AG09319 (cell line): Measurements from ENCODE around the gene SATB2.

ENCODE experiments used
- DNase-seq: peaks from one replicate; pipeline ENCODE4 v3.0.0-alpha.2; 2010; ENCODE audit warnings: low read depth; ENCODE audit errors: extremely low read depth
- TF ChIP-seq, protein P1 (sequence below): IDR thresholded peaks from 2 replicates; pipeline ENCODE4 v1.5.1; 2011; ENCODE audit warnings: low read depth, mild to moderate bottlenecking, inconsistent platforms, low read length, moderate library complexity

Gene SATB2

DNA sequence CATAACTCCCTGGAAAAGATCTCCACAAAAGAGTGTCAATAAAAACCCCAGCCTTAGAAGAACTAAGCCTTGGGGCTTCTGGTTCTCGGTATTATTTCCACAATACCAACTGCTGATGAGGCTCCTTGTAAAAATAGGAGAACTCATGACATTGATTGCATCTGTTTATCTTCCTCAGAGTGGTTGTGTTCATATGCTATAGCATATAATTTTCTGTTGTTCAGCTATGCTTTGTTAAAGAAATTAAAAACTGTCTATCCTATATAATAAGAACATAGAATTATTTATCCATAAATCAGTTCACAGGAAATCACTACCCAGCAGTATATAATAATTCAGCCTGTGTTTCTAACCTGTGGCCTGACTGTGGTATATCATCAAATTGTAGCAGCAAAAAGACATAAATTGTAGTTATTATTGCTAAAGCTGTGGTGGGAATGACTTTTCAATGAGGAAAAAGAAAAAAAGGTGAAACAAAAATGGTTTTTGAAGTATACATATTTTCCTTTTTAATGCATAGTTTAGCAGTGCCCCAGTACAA is 68.9 kb downstream of the SATB2 start:
- DNase-seq = no peak
- TF ChIP-seq, protein P1, sequence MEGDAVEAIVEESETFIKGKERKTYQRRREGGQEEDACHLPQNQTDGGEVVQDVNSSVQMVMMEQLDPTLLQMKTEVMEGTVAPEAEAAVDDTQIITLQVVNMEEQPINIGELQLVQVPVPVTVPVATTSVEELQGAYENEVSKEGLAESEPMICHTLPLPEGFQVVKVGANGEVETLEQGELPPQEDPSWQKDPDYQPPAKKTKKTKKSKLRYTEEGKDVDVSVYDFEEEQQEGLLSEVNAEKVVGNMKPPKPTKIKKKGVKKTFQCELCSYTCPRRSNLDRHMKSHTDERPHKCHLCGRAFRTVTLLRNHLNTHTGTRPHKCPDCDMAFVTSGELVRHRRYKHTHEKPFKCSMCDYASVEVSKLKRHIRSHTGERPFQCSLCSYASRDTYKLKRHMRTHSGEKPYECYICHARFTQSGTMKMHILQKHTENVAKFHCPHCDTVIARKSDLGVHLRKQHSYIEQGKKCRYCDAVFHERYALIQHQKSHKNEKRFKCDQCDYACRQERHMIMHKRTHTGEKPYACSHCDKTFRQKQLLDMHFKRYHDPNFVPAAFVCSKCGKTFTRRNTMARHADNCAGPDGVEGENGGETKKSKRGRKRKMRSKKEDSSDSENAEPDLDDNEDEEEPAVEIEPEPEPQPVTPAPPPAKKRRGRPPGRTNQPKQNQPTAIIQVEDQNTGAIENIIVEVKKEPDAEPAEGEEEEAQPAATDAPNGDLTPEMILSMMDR = no peak

GRCh38 chr2:199384043-199384442 is 73.7 kb downstream of the SATB2 start:
- TF ChIP-seq, protein P1 = no peak
- no peak for DNase-seq

DNA sequence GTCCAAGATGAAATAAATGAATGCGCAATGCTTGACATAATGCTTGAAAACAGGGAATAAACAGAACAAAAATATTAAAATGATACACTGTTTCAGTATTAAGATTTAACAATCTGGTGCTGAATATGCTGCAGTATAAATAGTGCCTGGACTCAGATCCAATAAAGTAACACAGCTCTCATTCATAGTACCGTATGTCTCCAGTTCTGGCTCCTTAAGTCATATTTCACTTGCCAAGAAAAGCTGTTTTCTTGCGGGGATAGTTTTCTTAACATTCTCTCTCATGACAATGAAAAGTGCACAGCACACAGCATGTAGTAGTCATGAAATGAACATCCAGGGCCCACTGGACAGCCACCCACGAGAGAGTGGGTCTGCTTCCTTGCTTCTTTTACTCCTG is 74.7 kb downstream of the SATB2 start:
- TF ChIP-seq, protein P1 = no peak

GRCh38 chr2:199382091-199382490 is 75.6 kb downstream of the SATB2 start:
- TF ChIP-seq, protein P1 = no peak
- DNase-seq = no peak

More for the DNA sequence above, 74.7 kb downstream of the SATB2 start:
- DNase-seq = no peak

- DNase-seq = no peak
- TF ChIP-seq, protein P1 = no peak
Observed at GRCh38 chr2:199381531-199381930, 76.2 kb downstream of the SATB2 start.

GRCh38 chr2:199378948-199379650 is 78.6 kb downstream of the SATB2 start:
- peak; percentile 24 for DNase-seq
- TF ChIP-seq, protein P1 = no peak

- DNase-seq = no peak
- TF ChIP-seq, protein P1 = no peak
Observed at GRCh38 chr2:199370150-199370780, 87.5 kb downstream of the SATB2 start.
